H1 (cell line): ENCODE data around the gene FOXC2. TPM values are rescaled to one million over a fixed set of nuclear protein-coding genes. Genes with fewer than 3 reads are reported as not detected.

Experiments used
- BACH1 ChIP-seq: IDR thresholded peaks from 2 replicates; pipeline ENCODE4 v1.6.1; 2012; ENCODE audit warnings: low read length, improper control_type of control experiment
- CHD2 ChIP-seq: IDR thresholded peaks from 2 replicates; pipeline ENCODE4 v1.6.1; 2012; ENCODE audit warnings: low read length, improper control_type of control experiment
- CHD7 ChIP-seq: fragments of 300-600 bp; sonication (generic); IDR thresholded peaks from 2 replicates; pipeline ENCODE4 v1.7.1; 2012; ENCODE audit warnings: low read length, moderate library complexity, mild to moderate bottlenecking, inconsistent platforms; ENCODE audit not compliant: insufficient replicate concordance
- HDAC6 ChIP-seq: IDR thresholded peaks from one replicate; pipeline ENCODE4 v1.7.1; 2012; ENCODE audit warnings: low read depth, mild to moderate bottlenecking, inconsistent platforms, low read length, moderate library complexity
- KDM4A ChIP-seq: IDR thresholded peaks from one replicate; pipeline ENCODE4 v1.7.1; 2012; ENCODE audit warnings: low read depth, mild to moderate bottlenecking, moderate library complexity, low read length, inconsistent platforms; ENCODE audit not compliant: severe bottlenecking
- MAFK ChIP-seq: IDR thresholded peaks from 2 replicates; pipeline ENCODE4 v1.6.1; 2012; ENCODE audit warnings: low read depth, mild to moderate bottlenecking, improper control_type of control experiment, low read length
- YY1 ChIP-seq: IDR thresholded peaks from 2 replicates; pipeline ENCODE4 v1.6.1; 2011; ENCODE audit warnings: low read depth, mild to moderate bottlenecking, low read length
- polyA plus RNA-seq, 7 experiments: library from polyadenylated mRNA; depleted of rRNA in 3 of 7; stranded (reverse) in 5 of 7; unstranded in 2 of 7; fragments of >200 nt in 5 of 7; fragments of 200-250 nt in 2 of 7; gene quantifications; 1 replicate in 5 of 7; 2 replicates in 1 of 7; 4 replicates in 1 of 7; pipeline versions ENCODE4 v1.2.1 to v1.2.3, GENCODE V29; 2011 to 2013; ENCODE audit warnings: missing spikeins in 2 of 7, mixed read lengths in 2 of 7
- total RNA-seq: library from RNA; stranded (reverse); fragmentation: NEBNext Ultra II Directional; extraction: Animal tissue kit (Norgen Biotek cat#: 25700); gene quantifications from 2 replicates; pipeline ENCODE4 v1.2.1, GENCODE V29; 2021

Gene FOXC2
- total and polyA plus RNA-seq, 2 of the 8 experiments (the other 6 are each of a cell fraction or from before 2014, with no cell fraction given) = 0.09 TPM; not detected in 1

- no peak for TF ChIP-seq CHD7
- no peak for TF ChIP-seq KDM4A
- no peak for TF ChIP-seq HDAC6
- TF ChIP-seq CHD2 = no peak
- no peak for TF ChIP-seq MAFK
- no peak for TF ChIP-seq YY1
- TF ChIP-seq BACH1 = no peak
Observed at GRCh38 chr16:86517033-86517432, 49.6 kb upstream of the FOXC2 start (continued).
